Gastroesophageal sphincter (tissue), 3 donors: Measurements from ENCODE around the gene SRPK2.

Experiments used
- CTCF ChIP-seq, 4 experiments: fragments of 200-600 bp in 2 of 4; fragments of 450-650 bp in 2 of 4; sonication (generic) in 1 of 4; IDR thresholded peaks; one replicate each; pipeline ENCODE4 v1.5.1; 2017 to 2019; ENCODE audit warnings: antibody characterized with exemption in 4 of 4, mild to moderate bottlenecking in 2 of 4, moderate library complexity in 2 of 4
- EP300 ChIP-seq: sonication (generic); formaldehyde crosslinking; IDR thresholded peaks from one replicate; pipeline ENCODE4 v1.6.1; 2017; ENCODE audit warnings: antibody characterized with exemption, mild to moderate bottlenecking
- POLR2A ChIP-seq, 2 donors: fragments of 450-650 bp; IDR thresholded peaks; one replicate each; pipeline ENCODE4 v1.6.1; 2017; ENCODE audit warnings: antibody characterized with exemption in 2 of 2, mild to moderate bottlenecking in 2 of 2, moderate library complexity in 1 of 2
- POLR2AphosphoS5 ChIP-seq: sonication (generic); formaldehyde crosslinking; IDR thresholded peaks from one replicate; pipeline ENCODE4 v1.6.1; 2017; ENCODE audit warnings: antibody characterized with exemption

- TF ChIP-seq CTCF (IDR thresholded peaks at IDR 0.05), result peak in 1 of 4 experiments; percentile 40
- TF ChIP-seq POLR2AphosphoS5, result no peak
- no peak for TF ChIP-seq POLR2A (IDR thresholded peaks at IDR 0.05)
- no peak for TF ChIP-seq EP300
These were observed 989 bp downstream of the SRPK2 start for GRCh38 chr7:105387508-105388355.
